CD4-positive, alpha-beta T cell treated with Interleukin-21 for 1 hour (primary cell): ENCODE results near the gene ATP8A2.
A peak's percentile ranks its signal among the peaks of the same experiment; 100 is the strongest.

Source experiments
- DNase-seq: peaks from one replicate; pipeline ENCODE4 v3.0.0-alpha.2; 2020

ATP8A2 gene

GRCh38 chr13:25867038-25867437 lies 495.3 kb downstream of the ATP8A2 start:
- DNase-seq, result no peak

- no peak for DNase-seq
These were observed 496.7 kb downstream of the ATP8A2 start for GRCh38 chr13:25868490-25868889.

GRCh38 chr13:25869941-25870340 lies 498.2 kb downstream of the ATP8A2 start:
- no peak for DNase-seq

- DNase-seq, result no peak
These were observed 499.8 kb downstream of the ATP8A2 start for GRCh38 chr13:25871389-25872125.

- no peak for DNase-seq
These were observed 500.9 kb downstream of the ATP8A2 start for GRCh38 chr13:25872481-25873241.

GRCh38 chr13:25873242-25873612 lies 501.5 kb downstream of the ATP8A2 start:
- DNase-seq, result no peak

- DNase-seq, result no peak
These were observed 502.4 kb downstream of the ATP8A2 start for GRCh38 chr13:25874064-25874737.

GRCh38 chr13:25874907-25875306 lies 503.1 kb downstream of the ATP8A2 start:
- DNase-seq, result peak; percentile 69

- no peak for DNase-seq
These were observed 504.5 kb downstream of the ATP8A2 start for GRCh38 chr13:25876247-25876646.

- DNase-seq, result no peak
These were observed 507.7 kb downstream of the ATP8A2 start for GRCh38 chr13:25879466-25879865.

- no peak for DNase-seq
These were observed 509.6 kb downstream of the ATP8A2 start for GRCh38 chr13:25881136-25881926.

- DNase-seq, result no peak
These were observed 510.2 kb downstream of the ATP8A2 start for GRCh38 chr13:25881971-25882451.

- peak; percentile 28 for DNase-seq
These were observed 510.9 kb downstream of the ATP8A2 start for GRCh38 chr13:25882466-25883357.

- no peak for DNase-seq
These were observed 513.6 kb downstream of the ATP8A2 start for GRCh38 chr13:25885418-25885817.

- no peak for DNase-seq
These were observed 514.9 kb downstream of the ATP8A2 start for GRCh38 chr13:25886438-25887214.

- peak; percentile 69 for DNase-seq
These were observed 516.3 kb downstream of the ATP8A2 start for GRCh38 chr13:25887962-25888655.

- DNase-seq, result no peak
These were observed 519.0 kb downstream of the ATP8A2 start for GRCh38 chr13:25890671-25891212.

- no peak for DNase-seq
These were observed 527.2 kb downstream of the ATP8A2 start for GRCh38 chr13:25898991-25899390.

GRCh38 chr13:25899464-25899863 lies 527.7 kb downstream of the ATP8A2 start:
- DNase-seq, result peak; percentile 11

GRCh38 chr13:25899952-25900351 lies 528.2 kb downstream of the ATP8A2 start:
- DNase-seq, result no peak
